Neural cell (in vitro differentiated cells): ENCODE measurements around the gene ZNF93.

ENCODE experiments used
- EP300 ChIP-seq: fragments of 450-650 bp; conservative IDR thresholded peaks from 2 replicates; pipeline ENCODE4 v1.6.1; 2014; ENCODE audit warnings: antibody characterized with exemption, mild to moderate bottlenecking, moderate library complexity; ENCODE audit not compliant: poor library complexity, severe bottlenecking
- EZH2 ChIP-seq: fragments of 200-600, 300-800 bp; shearing (Covaris generic), sonication (generic); IDR thresholded peaks from 2 replicates; pipeline ENCODE4 v1.6.1; 2014; ENCODE audit warnings: antibody characterized with exemption, low read length, borderline replicate concordance, mild to moderate bottlenecking; ENCODE audit not compliant: insufficient read depth, poor library complexity, severe bottlenecking
- MXI1 ChIP-seq: fragments of 450-650 bp; conservative IDR thresholded peaks from 2 replicates; pipeline ENCODE4 v1.6.1; 2014; ENCODE audit warnings: antibody characterized with exemption, mild to moderate bottlenecking; ENCODE audit not compliant: poor library complexity, severe bottlenecking
- POLR2AphosphoS5 ChIP-seq: IDR thresholded peaks from 2 replicates; pipeline ENCODE4 v1.6.1; 2012
- RAD21 ChIP-seq: fragments of 450-650 bp; conservative IDR thresholded peaks from 2 replicates; pipeline ENCODE4 v1.6.1; 2014; ENCODE audit warnings: antibody characterized with exemption, mild to moderate bottlenecking, moderate library complexity
- SMC3 ChIP-seq: fragments of 450-650 bp; conservative IDR thresholded peaks from 2 replicates; pipeline ENCODE4 v1.6.1; 2014; ENCODE audit warnings: antibody characterized with exemption, mild to moderate bottlenecking, moderate library complexity; ENCODE audit not compliant: poor library complexity
- TAF1 ChIP-seq: IDR thresholded peaks from 2 replicates; pipeline ENCODE4 v1.6.1; 2012; ENCODE audit warnings: low read depth
- TF ChIP-seq, protein P1 (sequence below): fragments of 450-650 bp; IDR thresholded peaks from 2 replicates; pipeline ENCODE4 v1.5.1; 2014; ENCODE audit warnings: antibody characterized with exemption, mild to moderate bottlenecking, moderate library complexity; ENCODE audit not compliant: poor library complexity, severe bottlenecking
- TF ChIP-seq, protein P2 (sequence below): IDR thresholded peaks from 2 replicates; pipeline ENCODE4 v1.6.1; 2012; ENCODE audit warnings: borderline replicate concordance

DNA sequence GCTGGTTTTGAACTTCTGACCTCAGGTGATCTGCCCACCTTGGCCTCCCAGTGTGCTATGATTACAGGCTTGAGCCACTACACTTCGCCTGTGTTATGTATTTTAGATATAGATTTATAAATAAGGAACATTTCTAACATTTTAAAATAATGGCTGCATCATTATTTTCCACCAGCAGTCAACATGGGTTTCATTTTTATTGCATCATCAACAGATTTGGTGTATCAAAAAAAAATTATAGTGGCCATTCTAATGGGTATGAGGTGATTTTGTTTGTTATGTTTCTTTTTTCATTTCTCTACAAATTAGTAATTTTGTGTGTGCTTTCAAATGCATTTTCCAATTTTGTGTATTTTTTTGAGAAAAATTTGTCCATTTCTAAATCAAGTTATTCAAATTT is 16.2 kb upstream of the ZNF93 start:
- TF ChIP-seq EZH2, result no peak
- TF ChIP-seq, protein P1, sequence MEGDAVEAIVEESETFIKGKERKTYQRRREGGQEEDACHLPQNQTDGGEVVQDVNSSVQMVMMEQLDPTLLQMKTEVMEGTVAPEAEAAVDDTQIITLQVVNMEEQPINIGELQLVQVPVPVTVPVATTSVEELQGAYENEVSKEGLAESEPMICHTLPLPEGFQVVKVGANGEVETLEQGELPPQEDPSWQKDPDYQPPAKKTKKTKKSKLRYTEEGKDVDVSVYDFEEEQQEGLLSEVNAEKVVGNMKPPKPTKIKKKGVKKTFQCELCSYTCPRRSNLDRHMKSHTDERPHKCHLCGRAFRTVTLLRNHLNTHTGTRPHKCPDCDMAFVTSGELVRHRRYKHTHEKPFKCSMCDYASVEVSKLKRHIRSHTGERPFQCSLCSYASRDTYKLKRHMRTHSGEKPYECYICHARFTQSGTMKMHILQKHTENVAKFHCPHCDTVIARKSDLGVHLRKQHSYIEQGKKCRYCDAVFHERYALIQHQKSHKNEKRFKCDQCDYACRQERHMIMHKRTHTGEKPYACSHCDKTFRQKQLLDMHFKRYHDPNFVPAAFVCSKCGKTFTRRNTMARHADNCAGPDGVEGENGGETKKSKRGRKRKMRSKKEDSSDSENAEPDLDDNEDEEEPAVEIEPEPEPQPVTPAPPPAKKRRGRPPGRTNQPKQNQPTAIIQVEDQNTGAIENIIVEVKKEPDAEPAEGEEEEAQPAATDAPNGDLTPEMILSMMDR, result no peak
- TF ChIP-seq MXI1, result no peak
- no peak for TF ChIP-seq POLR2AphosphoS5
- no peak for TF ChIP-seq RAD21
- no peak for TF ChIP-seq EP300
- no peak for TF ChIP-seq SMC3
- TF ChIP-seq, protein P2, sequence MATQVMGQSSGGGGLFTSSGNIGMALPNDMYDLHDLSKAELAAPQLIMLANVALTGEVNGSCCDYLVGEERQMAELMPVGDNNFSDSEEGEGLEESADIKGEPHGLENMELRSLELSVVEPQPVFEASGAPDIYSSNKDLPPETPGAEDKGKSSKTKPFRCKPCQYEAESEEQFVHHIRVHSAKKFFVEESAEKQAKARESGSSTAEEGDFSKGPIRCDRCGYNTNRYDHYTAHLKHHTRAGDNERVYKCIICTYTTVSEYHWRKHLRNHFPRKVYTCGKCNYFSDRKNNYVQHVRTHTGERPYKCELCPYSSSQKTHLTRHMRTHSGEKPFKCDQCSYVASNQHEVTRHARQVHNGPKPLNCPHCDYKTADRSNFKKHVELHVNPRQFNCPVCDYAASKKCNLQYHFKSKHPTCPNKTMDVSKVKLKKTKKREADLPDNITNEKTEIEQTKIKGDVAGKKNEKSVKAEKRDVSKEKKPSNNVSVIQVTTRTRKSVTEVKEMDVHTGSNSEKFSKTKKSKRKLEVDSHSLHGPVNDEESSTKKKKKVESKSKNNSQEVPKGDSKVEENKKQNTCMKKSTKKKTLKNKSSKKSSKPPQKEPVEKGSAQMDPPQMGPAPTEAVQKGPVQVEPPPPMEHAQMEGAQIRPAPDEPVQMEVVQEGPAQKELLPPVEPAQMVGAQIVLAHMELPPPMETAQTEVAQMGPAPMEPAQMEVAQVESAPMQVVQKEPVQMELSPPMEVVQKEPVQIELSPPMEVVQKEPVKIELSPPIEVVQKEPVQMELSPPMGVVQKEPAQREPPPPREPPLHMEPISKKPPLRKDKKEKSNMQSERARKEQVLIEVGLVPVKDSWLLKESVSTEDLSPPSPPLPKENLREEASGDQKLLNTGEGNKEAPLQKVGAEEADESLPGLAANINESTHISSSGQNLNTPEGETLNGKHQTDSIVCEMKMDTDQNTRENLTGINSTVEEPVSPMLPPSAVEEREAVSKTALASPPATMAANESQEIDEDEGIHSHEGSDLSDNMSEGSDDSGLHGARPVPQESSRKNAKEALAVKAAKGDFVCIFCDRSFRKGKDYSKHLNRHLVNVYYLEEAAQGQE, result no peak
- TF ChIP-seq TAF1, result no peak
